Measurements from ENCODE around the gene AZGP1.
"Not testable (repeated sequence)": the region's sequence is repeated elsewhere in the genome, so short reads cannot be mapped to it uniquely, and the experiment has no call there.

Gene AZGP1

DNA sequence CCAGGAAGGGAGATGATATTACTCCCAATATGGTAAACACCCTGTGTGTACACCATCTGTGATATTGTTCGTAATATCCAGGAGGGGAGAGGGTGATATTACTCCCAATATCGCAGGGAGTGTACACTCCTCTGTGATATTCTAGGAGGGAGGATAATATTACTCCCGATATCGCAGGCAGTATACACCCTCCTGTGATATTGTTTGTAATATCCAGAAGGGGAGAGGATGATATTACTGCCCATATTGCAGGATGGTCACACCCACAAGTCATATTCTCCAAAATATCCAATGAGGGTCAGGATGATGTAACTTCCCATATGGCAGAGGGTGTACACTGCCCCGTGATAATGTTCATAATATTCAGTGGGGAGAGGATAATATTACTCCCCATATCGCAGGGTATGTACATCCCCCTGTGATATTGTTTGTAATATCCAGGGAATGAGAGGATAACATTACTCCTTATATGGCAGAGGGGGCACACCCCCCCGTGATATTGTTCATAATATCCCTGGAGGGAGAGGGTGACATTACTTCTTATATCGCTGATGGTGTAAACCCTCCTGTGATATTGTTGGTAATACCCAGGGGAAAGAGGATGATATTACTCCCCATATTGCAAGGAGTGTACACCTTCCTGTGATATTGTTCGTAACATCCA lies 17.1 kb downstream of the AZGP1 start:
- no peak for TF ChIP-seq CTCF (IDR thresholded peaks at IDR 0.05; ENCODE audit: low read depth, low read length)
- no peaks in the 10 kb centered on the region for H3K9me3 ChIP-seq (ENCODE audit: severe bottlenecking)
- peaks cover 71% of the 10 kb centered on the region for H3K27me3 ChIP-seq (ENCODE audit: insufficient read depth, low read depth, severe bottlenecking)
- no peak overlapping the region for H3K27ac ChIP-seq
- no peaks in the 10 kb centered on the region for H3K36me3 ChIP-seq
- DNase-seq: no peak
- no peak overlapping the region for H3K4me3 ChIP-seq (ENCODE audit: low read depth, low read length)

DNA sequence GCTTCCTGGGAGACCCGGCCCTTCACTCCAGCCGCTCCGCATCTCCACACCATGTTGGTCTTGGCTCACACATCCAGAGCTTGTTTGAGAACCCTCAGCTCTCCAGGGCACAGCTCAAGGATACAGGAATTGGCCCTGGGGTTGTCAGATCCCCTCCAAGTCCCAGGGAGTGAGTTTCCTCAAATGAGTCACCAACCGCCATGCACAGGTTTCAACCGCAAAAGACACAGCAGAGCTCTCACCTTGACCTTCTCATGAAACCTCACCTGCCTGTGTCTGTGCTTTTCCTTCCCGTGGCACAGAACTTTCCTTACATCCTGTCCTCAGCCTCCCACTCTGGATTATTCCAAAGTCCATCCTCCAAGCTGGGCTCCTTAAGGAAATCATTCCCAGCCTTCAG lies 20.6 kb downstream of the AZGP1 start:
- TF ChIP-seq CTCF (IDR thresholded peaks at IDR 0.05; ENCODE audit: low read depth, low read length): no peak
- Histone ChIP-seq H3K4me3 (ENCODE audit: low read depth, low read length) (no peak overlapping the region), H3K9me3 (ENCODE audit: severe bottlenecking) (peaks cover 10% of the 10 kb centered on the region), H3K36me3 (no peaks in the 10 kb centered on the region), H3K27me3 (ENCODE audit: insufficient read depth, low read depth, severe bottlenecking) (peaks cover 47% of the 10 kb centered on the region), H3K27ac (no peak overlapping the region)
- no peak for DNase-seq

- not testable (repeated sequence) for H3K4me3 ChIP-seq (ENCODE audit: low read depth, low read length); H3K9me3 ChIP-seq (ENCODE audit: severe bottlenecking); H3K36me3 ChIP-seq; H3K27ac ChIP-seq; DNase-seq
- peaks cover 42% of the 10 kb centered on the region for H3K27me3 ChIP-seq (ENCODE audit: insufficient read depth, low read depth, severe bottlenecking)
Measured at GRCh38 chr7:99954643-99955042, 21.2 kb downstream of the AZGP1 start.

GRCh38 chr7:99953649-99954048 lies 22.2 kb downstream of the AZGP1 start:
- H3K9me3 ChIP-seq (ENCODE audit: severe bottlenecking): peaks cover 10% of the 10 kb centered on the region
- peaks cover 32% of the 10 kb centered on the region for H3K27me3 ChIP-seq (ENCODE audit: insufficient read depth, low read depth, severe bottlenecking)
- no peak overlapping the region for H3K4me3 ChIP-seq (ENCODE audit: low read depth, low read length)
- no peak for DNase-seq
- H3K27ac ChIP-seq: no peak overlapping the region
- no peaks in the 10 kb centered on the region for H3K36me3 ChIP-seq
- no peak for TF ChIP-seq CTCF (IDR thresholded peaks at IDR 0.05; ENCODE audit: low read depth, low read length)

- DNase-seq; H3K4me3 ChIP-seq (ENCODE audit: low read depth, low read length); H3K27ac ChIP-seq; H3K9me3 ChIP-seq (ENCODE audit: severe bottlenecking); H3K36me3 ChIP-seq: not testable (repeated sequence)
- H3K27me3 ChIP-seq (ENCODE audit: insufficient read depth, low read depth, severe bottlenecking): peaks cover 25% of the 10 kb centered on the region
Measured at GRCh38 chr7:99952649-99953048, 23.2 kb downstream of the AZGP1 start.

- not testable (repeated sequence) for DNase-seq, H3K27ac ChIP-seq
Measured at GRCh38 chr7:99950819-99951218, 25.0 kb downstream of the AZGP1 start.

GRCh38 chr7:99949645-99950228 lies 26.1 kb downstream of the AZGP1 start:
- TF ChIP-seq CTCF (IDR thresholded peaks at IDR 0.05; ENCODE audit: low read depth, low read length): peak; percentile 35; the same call in 1 of the 2 replicates
- Histone ChIP-seq H3K9me3 (ENCODE audit: severe bottlenecking) (peaks cover 10% of the 10 kb centered on the region), H3K27me3 (ENCODE audit: insufficient read depth, low read depth, severe bottlenecking) (peaks cover under 1% of the 10 kb centered on the region), H3K27ac (no peak overlapping the region), H3K4me3 (ENCODE audit: low read depth, low read length) (no peak overlapping the region), H3K36me3 (no peaks in the 10 kb centered on the region)
- DNase-seq: no peak

More at GRCh38 chr7:99950819-99951218, 25.0 kb downstream of the AZGP1 start:
- not testable (repeated sequence) for H3K36me3 ChIP-seq; H3K9me3 ChIP-seq (ENCODE audit: severe bottlenecking); H3K4me3 ChIP-seq (ENCODE audit: low read depth, low read length)
- peaks cover 10% of the 10 kb centered on the region for H3K27me3 ChIP-seq (ENCODE audit: insufficient read depth, low read depth, severe bottlenecking)

Data from WERI-Rb-1 (cell line).